ENCODE results near the gene RMDN3.

RMDN3 gene

GRCh38 chr15:40747685-40748631 is 7.1 kb downstream of the RMDN3 start:
- no peak for DNase-seq (ENCODE audit: low read depth)

- DNase-seq (ENCODE audit: low read depth), result peak; percentile 61
Observed at GRCh38 chr15:40746916-40747418, 8.1 kb downstream of the RMDN3 start.

DNA sequence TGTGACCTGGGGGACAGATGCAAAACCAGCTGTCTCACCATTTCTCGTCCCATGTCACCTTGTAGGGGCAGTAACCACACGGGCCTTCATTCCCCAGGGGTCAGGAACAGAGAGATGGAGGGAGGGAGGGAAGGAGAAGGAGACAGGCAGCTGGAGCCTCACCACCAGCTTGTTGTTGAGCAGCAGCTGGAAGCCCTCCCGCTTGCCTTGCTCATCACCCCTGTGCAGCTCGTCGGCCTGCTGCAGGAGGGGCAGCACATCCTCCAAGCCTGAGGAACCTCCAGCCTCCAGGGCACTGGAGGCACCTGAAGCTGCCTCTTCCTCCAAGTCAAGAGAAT is 10.3 kb downstream of the RMDN3 start:
- no peak for DNase-seq (ENCODE audit: low read depth)

GRCh38 chr15:40743921-40744814 is 10.9 kb downstream of the RMDN3 start:
- DNase-seq (ENCODE audit: low read depth), result peak; percentile 65

DNA sequence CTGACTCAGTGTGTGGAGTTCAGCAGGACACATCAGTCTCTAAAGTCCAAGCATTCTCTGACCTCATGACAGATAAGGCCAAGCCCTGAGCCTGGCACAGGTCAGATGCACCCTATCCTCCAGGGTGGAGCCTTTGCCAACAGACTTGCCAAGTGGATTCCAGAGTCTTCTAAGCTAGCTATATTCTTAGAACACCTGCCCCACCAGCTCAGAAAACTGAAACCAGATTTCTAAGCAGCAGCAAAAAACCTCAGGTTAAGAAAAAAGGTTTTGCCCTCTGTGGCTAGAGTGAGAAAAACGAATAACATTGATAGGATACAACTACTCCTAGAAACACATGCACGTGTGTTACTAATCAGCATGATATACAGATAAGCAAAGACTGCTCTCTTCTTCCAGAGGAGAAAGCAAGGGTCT is 11.6 kb downstream of the RMDN3 start:
- DNase-seq (ENCODE audit: low read depth), result no peak

DNA sequence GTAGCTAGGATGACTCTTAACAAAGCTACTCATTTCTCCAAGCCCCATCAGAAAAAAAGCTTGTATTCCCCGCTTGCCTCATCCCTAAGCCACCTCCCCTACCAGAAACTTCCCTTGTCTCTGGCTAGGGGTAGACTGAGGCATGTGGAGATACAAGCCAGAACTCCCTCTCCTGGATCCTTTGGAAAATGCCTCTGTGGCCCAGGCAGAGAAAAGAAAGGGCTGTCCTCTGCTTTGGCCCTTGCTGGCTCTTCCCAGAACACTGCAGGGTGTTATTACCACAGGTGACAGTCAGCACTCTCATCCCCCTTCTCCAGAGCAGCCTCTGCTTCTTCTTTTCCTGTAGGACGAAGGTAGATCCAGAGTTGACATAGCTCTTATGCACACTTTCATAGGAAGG is 15.2 kb downstream of the RMDN3 start:
- no peak for DNase-seq (ENCODE audit: low read depth)

GRCh38 chr15:40739047-40739446 is 16.0 kb downstream of the RMDN3 start:
- no peak for DNase-seq (ENCODE audit: low read depth)

GRCh38 chr15:40737048-40737447 is 18.0 kb downstream of the RMDN3 start:
- DNase-seq (ENCODE audit: low read depth), result no peak

GRCh38 chr15:40736575-40736974 is 18.5 kb downstream of the RMDN3 start:
- DNase-seq (ENCODE audit: low read depth), result no peak

DNA sequence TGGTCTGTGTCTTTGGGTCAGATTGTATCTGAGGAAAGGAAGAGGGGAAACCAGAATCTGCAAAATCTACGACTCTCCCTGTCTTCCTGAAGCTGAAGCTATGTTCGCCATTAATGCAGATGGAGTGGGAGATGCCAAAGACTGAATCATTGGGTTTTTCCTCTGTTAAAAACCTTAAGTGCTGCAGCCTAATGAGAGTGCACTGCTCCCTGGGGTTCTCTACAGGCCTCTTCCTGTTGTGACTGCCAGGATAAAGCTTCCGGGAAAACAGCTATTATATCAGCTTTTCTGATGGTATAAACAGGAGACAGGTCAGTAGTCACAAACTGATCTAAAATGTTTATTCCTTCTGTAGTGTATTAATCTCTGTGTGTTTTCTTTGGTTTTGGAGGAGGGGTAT is 24.0 kb downstream of the RMDN3 start:
- no peak for DNase-seq (ENCODE audit: low read depth)

GRCh38 chr15:40723919-40724318 is 31.1 kb downstream of the RMDN3 start:
- DNase-seq (ENCODE audit: low read depth), result no peak

GRCh38 chr15:40722934-40723333 is 32.1 kb downstream of the RMDN3 start:
- DNase-seq (ENCODE audit: low read depth), result no peak

- no peak for DNase-seq (ENCODE audit: low read depth)
Observed at GRCh38 chr15:40722354-40722753, 32.7 kb downstream of the RMDN3 start.

GRCh38 chr15:40721701-40722100 is 33.4 kb downstream of the RMDN3 start:
- no peak for DNase-seq (ENCODE audit: low read depth)

DNA sequence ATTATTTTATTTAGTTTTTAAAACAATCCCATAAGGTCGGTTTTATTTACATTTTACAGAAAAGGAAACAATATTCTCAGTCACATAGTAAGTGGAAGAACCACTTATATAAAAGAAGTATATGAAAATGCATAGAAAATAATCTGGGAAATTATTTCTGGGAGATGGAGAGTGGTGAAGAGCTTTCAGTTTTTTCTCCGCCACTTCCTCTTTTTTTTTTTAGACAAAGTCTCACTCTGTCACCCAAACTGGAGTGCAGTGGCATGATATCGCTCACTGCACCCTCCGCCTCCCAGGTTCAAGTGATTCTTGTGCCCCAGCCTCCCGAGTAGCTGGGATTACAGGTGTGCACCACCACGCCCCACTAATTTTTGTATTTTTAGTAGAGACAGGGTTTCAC is 38.9 kb downstream of the RMDN3 start:
- DNase-seq (ENCODE audit: low read depth), result no peak

- no peak for DNase-seq (ENCODE audit: low read depth)
Observed at GRCh38 chr15:40714144-40714543, 40.9 kb downstream of the RMDN3 start.

DNA sequence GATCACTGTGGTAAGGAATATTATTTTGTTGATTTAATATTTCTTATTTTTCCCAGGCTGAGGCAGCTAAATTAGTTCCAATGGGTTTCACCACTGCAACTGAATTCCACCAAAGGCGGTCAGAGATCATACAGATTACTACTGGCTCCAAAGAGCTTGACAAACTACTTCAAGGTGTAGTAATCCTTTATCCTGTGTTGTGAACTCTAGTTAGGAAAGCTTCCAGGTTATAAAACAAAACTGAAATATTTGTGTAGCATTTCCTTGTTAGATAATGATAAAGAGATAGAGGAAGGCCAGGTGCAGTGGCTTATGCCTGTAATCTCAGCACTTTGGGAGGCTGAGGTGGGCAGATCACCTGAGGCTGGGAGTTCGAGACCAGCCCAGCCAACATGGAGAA is 48.9 kb downstream of the RMDN3 start:
- DNase-seq (ENCODE audit: low read depth), result no peak

DNA sequence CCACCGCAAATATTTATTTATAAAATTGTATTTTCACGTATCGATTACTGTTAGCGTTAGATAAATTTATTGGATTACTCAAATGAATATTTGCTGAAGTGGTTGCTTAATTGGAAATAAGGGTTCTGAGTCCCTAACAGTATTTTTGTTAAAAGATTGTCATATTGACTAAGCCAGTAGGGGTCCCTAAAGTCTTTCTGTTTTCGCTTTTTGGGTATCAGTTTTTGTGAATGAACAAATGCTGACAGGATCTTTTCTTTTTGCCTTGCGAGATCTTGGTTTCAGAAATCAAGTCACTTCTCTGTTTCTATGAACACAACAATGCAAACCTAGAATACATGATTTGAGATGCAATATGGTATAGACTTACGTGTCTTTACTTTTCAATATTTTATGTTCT is 53.0 kb downstream of the RMDN3 start:
- DNase-seq (ENCODE audit: low read depth), result no peak

GRCh38 chr15:40697916-40698315 is 57.1 kb downstream of the RMDN3 start:
- no peak for DNase-seq (ENCODE audit: low read depth)

GRCh38 chr15:40696228-40696627 is 58.8 kb downstream of the RMDN3 start:
- DNase-seq (ENCODE audit: low read depth), result no peak

- DNase-seq (ENCODE audit: low read depth), result peak; percentile 14
Observed at GRCh38 chr15:40695469-40695890, 59.6 kb downstream of the RMDN3 start.

DNA sequence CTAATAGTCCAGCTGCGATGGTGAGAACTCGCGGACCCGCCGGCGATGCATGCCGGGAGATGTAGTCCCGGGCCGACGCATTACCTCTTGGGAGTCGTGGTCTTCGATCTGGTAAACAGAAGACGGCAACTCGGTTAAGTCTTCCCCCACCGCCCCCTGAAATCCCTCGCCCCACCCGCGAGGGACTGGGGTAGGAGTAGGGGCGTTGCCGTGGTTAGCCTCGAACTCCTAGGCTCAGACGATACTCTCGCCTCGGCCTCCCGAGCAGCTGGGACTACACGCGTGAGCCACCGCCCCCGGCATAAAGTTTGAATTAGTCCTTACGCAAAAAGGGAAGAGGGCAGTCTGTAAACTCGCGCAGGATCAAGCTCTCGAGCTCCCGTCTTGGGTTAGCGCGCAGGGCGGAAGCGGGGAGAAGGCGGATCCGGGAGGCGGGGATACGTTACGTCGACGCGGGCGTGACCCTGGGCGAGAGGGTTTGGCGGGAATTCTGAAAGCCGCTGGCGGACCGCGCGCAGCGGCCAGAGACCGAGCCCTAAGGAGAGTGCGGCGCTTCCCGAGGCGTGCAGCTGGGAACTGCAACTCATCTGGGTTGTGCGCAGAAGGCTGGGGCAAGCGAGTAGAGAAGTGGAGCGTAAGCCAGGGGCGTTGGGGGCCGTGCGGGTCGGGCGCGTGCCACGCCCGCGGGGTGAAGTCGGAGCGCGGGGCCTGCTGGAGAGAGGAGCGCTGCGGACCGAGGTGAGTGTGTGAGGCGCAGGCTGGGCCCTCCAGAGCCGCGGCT is 60.2 kb downstream of the RMDN3 start, which contains the start of gene RAD51:
Gene RAD51, plus strand, starts transcription at position 487 of the 781 bp plus-strand sequence. CDS start 3,585 bp downstream, outside the sequence.
- peak; percentile 94 for DNase-seq (ENCODE audit: low read depth)
